ENCODE data around the gene FICD. TPM values are rescaled to one million over a fixed set of nuclear protein-coding genes. Genes with fewer than 3 reads are reported as not detected.
A peak's percentile ranks its signal among the peaks of the same experiment; 100 is the strongest.
"Not testable (repeated sequence)": the region's sequence is repeated elsewhere in the genome, so short reads cannot be mapped to it uniquely, and the experiment has no call there.

Gene FICD
- total RNA-seq, 2 donors from 2014 or later = 4.6 to 6.3 TPM

DNA sequence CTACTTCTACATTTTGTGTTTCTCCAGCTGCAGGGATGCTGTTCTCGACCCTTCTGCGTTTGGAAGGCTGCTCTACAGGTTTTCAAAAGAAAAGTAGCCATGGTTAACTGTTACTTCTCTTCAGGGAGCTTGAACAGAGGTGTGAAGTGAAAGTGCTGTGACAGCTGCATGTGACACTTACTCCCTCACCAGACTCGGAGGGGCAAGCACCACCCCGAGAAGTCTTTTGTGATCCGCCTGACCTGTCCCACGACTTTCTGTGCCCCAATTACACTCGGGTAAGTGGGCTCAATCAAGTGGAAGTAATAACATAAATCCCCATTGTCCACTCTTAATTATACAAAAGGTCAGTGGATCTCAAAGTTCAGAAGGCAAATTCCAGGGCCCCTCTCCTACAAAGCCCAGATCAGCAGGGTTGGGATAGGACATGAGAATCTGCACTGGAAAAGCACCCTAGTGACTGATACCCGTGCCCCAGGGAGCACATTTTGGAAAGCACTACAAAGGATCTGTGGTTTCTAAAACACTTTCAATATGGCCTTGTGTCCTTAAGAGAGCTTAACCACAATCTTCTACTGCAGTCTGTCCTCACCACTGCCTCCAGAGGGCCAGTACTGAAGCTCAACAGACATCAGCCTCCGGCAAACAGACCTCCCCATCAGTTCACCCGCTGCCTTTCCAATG lies 11.5 kb downstream of the FICD start:
- DNase-seq = no peak
- intact Hi-C loops (cut with DNase I) = no loop called here
- ATAC-seq = no peak

GRCh38 chr12:108527166-108527496 lies 12.1 kb downstream of the FICD start:
- intact Hi-C loops (cut with DNase I) = no loop called here
- no peak for DNase-seq
- no peak for ATAC-seq

- no peak for DNase-seq
- intact Hi-C loops (cut with DNase I) = no loop called here
- ATAC-seq = no peak
These were observed 15.1 kb downstream of the FICD start for GRCh38 chr12:108530161-108530560.

GRCh38 chr12:108531929-108532848 lies 17.1 kb downstream of the FICD start:
- DNase-seq = no peak
- ATAC-seq = no peak
- intact Hi-C loops (cut with DNase I) = no loop called here

DNA sequence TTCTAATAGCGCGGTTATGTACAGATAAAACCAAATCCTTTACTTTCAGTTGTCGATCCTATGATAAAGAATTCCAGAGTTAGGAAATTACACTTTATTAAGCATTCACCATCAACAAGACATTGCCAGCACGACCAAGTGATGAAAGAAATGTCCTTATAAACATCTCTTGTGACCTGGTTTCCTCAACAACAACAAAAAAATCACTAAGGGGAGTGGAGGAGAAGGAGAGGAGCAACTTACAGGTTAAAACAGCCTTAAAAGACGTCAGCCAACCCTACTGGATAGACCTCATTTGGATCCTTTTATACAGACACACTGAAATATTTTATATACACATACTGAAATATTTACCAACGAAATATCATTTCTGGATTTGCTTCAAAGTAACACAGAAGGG lies 23.1 kb downstream of the FICD start:
- no peak for DNase-seq
- intact Hi-C loops (cut with DNase I) = no loop called here
- ATAC-seq = no peak

DNA sequence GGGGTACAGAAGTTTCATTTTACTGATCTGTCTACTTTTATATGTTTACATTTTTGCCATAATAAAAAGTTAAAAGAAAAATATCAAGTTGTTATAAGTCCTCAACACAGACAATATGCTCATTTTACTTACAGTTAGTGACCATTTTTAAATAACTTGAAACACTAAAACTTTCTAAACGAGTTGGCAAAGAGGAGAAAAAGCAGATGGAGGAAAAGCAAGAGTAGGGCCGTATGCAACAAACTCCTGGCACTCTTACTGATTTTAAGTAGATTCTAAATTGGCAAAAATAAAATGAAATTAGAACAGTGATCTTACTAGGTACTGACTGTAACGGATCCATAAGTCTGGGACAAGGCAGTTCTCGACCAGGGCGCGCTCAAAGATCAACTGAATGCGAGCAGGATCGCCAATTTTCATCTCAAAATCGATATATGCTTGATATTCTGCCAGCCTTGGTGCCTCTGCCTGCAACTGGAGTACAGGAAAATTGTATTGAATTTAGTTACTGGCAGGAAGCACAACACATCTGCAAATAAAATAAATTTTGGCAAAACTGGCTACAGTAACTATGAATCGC lies 23.6 kb downstream of the FICD start:
- ATAC-seq = no peak
- DNase-seq = no peak
- intact Hi-C loops (cut with DNase I) = no loop called here

- intact Hi-C loops (cut with DNase I) = no loop called here
- no peak for ATAC-seq
- no peak for DNase-seq
These were observed 27.2 kb downstream of the FICD start for GRCh38 chr12:108542320-108542719.

- no peak for ATAC-seq
- no peak for DNase-seq
- intact Hi-C loops (cut with DNase I) = no loop called here
These were observed 28.6 kb downstream of the FICD start for GRCh38 chr12:108543652-108544051.

- DNase-seq (no peak), ATAC-seq (no peak)
- intact Hi-C loops (cut with DNase I) = no loop called here
These were observed 32.6 kb downstream of the FICD start for GRCh38 chr12:108547686-108548085.

DNA sequence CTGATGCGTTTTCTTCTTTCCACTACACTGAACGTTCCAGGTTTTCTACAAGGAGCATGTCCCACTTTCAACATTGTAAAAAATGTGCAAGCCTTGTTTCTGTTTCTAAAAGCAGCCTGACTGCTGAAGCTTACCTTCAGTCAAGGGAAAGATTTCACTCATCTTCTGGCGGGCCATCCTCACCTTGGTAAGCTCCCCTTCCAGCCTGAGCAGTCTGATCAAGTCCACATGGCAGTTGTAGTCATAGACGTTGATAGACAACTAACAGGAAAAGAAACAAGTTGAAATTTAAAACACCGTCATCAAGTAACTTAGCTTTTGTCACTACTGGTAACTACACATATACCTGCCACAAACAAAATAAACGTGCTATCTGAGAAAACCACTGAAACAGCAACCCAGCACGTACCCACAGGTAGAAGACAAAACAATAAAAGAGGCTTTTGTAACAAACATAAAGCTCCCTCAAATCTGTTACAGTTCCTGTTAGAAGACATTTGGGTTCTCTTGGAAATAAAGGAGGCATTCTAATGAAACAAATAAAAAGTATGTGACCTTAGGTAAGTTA lies 34.0 kb downstream of the FICD start:
- intact Hi-C loops (cut with DNase I) = no loop called here
- no peak for ATAC-seq
- DNase-seq = no peak

DNA sequence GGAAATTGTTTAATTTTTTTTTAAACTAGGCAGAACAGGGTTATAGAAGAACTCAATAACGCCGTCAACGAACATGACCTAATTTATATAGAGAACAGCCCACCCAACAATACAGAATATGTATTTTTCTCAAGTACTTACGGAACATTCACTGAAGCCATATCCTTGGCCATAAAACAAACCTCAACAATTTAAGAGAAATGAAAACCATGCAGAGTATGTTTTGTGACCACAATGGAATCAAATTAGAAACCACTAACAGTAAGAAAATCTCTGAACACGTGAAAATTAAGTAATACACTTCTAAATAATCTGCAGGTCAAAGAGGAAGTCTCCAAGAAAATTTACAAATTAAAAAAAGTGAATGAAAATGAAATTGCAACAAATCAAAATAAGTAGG lies 36.5 kb downstream of the FICD start:
- ATAC-seq (no peak), DNase-seq (no peak)
- intact Hi-C loops (cut with DNase I) = no loop called here

DNA sequence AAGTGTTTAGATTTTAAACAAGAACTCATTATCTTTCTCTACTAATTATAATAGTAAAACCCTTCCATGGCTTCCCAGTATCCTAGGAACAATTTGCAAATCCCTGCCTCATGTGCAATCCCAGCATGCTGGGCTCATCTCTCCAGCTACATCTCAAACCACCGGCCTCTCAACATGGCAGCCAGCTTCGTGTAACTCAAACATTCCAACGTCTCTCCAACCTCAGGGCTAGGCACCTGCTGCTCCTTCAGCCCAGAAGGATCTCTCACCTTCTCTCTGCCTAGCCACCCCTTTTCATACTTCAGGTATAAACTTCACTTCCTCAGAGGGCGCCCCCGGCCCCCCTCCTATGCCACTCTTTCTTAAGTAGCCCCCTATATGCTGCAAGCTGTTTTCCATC lies 38.7 kb downstream of the FICD start:
- DNase-seq (no peak), ATAC-seq (no peak)
- intact Hi-C loops (cut with DNase I) = no loop called here

GRCh38 chr12:108555383-108555782 lies 40.3 kb downstream of the FICD start:
- intact Hi-C loops (cut with DNase I); ATAC-seq; DNase-seq: not testable (repeated sequence)

DNA sequence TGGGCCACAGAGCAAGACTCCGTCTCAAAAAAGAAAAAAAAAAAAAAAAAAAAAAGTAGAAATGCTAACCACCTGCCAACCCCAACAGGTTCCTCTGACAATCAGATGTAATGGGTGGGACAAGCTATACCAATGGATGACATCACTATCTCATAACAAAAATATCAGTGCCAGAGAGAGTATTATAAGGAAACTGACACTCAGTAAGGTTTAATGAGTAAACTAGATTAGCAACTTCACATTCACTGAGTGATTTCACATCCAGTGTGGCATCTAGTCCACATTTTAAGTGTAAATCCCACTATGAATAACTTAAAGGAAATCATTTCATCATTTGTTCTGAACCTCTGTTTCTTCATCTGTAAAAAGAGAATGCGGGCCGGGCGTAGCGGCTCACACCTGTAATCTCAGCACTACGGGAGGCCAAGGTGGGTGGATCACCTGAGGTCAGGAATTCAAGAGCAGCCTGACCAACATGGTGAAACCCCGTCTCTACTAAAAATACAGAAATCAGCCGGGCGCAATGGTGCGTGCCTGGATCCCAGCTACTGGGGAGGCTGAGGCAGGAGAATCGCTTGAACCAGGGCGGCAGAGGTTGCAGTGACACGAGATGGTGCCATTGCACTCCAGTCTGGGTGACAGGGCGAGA lies 44.1 kb downstream of the FICD start:
- ATAC-seq = no peak
- intact Hi-C loops (cut with DNase I) = no loop called here
- no peak for DNase-seq

- ATAC-seq = no peak
- intact Hi-C loops (cut with DNase I) = loop anchor here (5.0 to 10.0 kb wide), 3 partner anchors 295 to 535 kb away; partner anchors contain the start of genes ALKBH2 (in 2 of the 2), SSH1 (in 1 of the 2) and UNG (in 1 of the 2)
- DNase-seq = no peak
These were observed 44.7 kb downstream of the FICD start for GRCh38 chr12:108559748-108560147.

DNA sequence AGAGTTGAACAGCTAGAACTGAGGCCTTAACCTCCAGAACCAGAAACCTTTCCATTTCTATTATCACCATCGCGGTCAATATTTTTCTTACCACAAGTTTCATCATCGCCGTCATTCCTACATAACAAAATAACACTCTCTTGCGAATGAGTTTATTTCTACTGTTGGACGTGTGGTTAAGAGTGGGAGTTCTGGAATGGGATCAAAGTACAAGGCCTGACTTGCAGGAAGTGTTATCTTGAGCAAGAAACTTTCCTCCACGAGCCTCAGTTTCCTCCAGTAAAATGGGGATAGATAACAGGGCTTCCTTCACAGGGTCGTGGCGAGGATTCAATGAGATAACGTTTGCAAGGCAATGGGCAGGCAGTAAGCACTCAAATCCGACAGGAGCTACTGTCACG lies 45.2 kb downstream of the FICD start:
- DNase-seq = no peak
- ATAC-seq = no peak
- intact Hi-C loops (cut with DNase I) = loop anchor here (5.0 to 10.0 kb wide), 3 partner anchors 294 to 534 kb away; partner anchors contain the start of genes ALKBH2 (in 2 of the 2), SSH1 (in 1 of the 2) and UNG (in 1 of the 2)

GRCh38 chr12:108560752-108561719 lies 46.0 kb downstream of the FICD start, which contains the start of gene SART3:
Gene SART3, minus strand, starts transcription at chr12:108561173. Its CDS starts 19 bp downstream, at chr12:108561154.
- DNase-seq = peak; percentile 86
- ATAC-seq = peak; percentile 71 to 72
- intact Hi-C loops (cut with DNase I) = loop anchor here (5.0 to 10.0 kb wide), 3 partner anchors 294 to 534 kb away; partner anchors contain the start of genes ALKBH2 (in 2 of the 2), SSH1 (in 1 of the 2) and UNG (in 1 of the 2)

Measured in left cardiac atrium (tissue), 4 donors.